GM12878 (cell line): Measurements from ENCODE around the gene POU6F2. TPM values are rescaled to one million over a fixed set of nuclear protein-coding genes. Genes with fewer than 3 reads are reported as not detected.
A peak's percentile ranks its signal among the peaks of the same experiment; 100 is the strongest.

Experiments used
- ATAC-seq: fragments of 200-7000 bp; cut with Tn5 transposase; 3 replicates; pipeline ENCODE4 v1.9.1; 2020; ENCODE audit warnings: mild to moderate bottlenecking, moderate library complexity
- BruUV-seq: library from RNA; stranded (reverse); fragments of 400-500 nt; replicated peaks from 2 replicates; lab custom pipeline; 2021; lab: Mats Ljungman, UMichigan
- CTCF ChIA-PET: fragments of 300-600 bp; sonication (Branson Sonifier 250); formaldehyde crosslinking; extraction: SDS; loops from one replicate; lab custom pipeline; 2021; ENCODE audit warnings: inconsistent platforms; lab: Yijun Ruan, JAX
- POLR2A ChIA-PET: fragments of 350-600 bp; formaldehyde crosslinking; extraction: SDS; loops from one replicate; lab custom pipeline; 2021; ENCODE audit warnings: inconsistent platforms; lab: Charles Lee
- RAD21 ChIA-PET: fragments of 300-600 bp; sonication (Branson Sonifier 250); formaldehyde crosslinking; loops from one replicate; lab custom pipeline; 2023; ENCODE audit warnings: antibody characterized with exemption; ENCODE audit not compliant: unreplicated experiment; lab: Charles Lee
- SMC1A ChIA-PET: fragments of 300-600 bp; sonication (Branson Sonifier 250); formaldehyde crosslinking; loops from one replicate; lab custom pipeline; 2023; ENCODE audit not compliant: unreplicated experiment, uncharacterized antibody; lab: Charles Lee
- DNase-seq: peaks from one replicate; pipeline ENCODE4 v3.0.0-alpha.2; 2011; ENCODE audit warnings: low read depth, low spot score
- FAIRE-seq: peaks from 3 replicates; lab custom pipeline; 2011; peaks lifted over from hg19 to GRCh38; lab: Jason Lieb, UNC
- H2AFZ ChIP-seq: 2 replicates; pipeline ENCODE4 v1.6.0; 2011; ENCODE audit warnings: low read depth, low read length, control low read depth; ENCODE audit not compliant: control insufficient read depth
- H3K27ac ChIP-seq: 2 replicates; pipeline ENCODE4 v1.5.1; 2011; ENCODE audit warnings: control low read depth; ENCODE audit not compliant: control insufficient read depth, insufficient read depth
- H3K27me3 ChIP-seq, 2 experiments: replicated peaks in 1 of 2; 2 replicates each; pipeline versions ENCODE4 v1.6.0 to v1.6.1; 2011; ENCODE audit warnings: low read length in 1 of 2; ENCODE audit not compliant: control insufficient read depth in 2 of 2, insufficient read depth in 2 of 2
- H3K36me3 ChIP-seq, 2 experiments: 2 replicates each; pipeline ENCODE4 v1.5.1; 2011; ENCODE audit warnings: low read length in 1 of 2; ENCODE audit not compliant: control insufficient read depth in 2 of 2, insufficient read depth in 2 of 2
- H3K4me1 ChIP-seq: 2 replicates; pipeline ENCODE4 v1.6.1; 2011; ENCODE audit warnings: mild to moderate bottlenecking, low read length, moderate library complexity, mixed read lengths; ENCODE audit not compliant: control insufficient read depth, insufficient read depth
- H3K4me2 ChIP-seq: 2 replicates; pipeline ENCODE4 v1.6.0; 2011; ENCODE audit warnings: control low read depth; ENCODE audit not compliant: control insufficient read depth, insufficient read depth
- H3K4me3 ChIP-seq: fragments of 200-600 bp; sonication (generic); 2 replicates; pipeline ENCODE4 v1.5.1; 2016
- H3K79me2 ChIP-seq: 2 replicates; pipeline ENCODE4 v1.6.0; 2011; ENCODE audit warnings: low read length; ENCODE audit not compliant: control insufficient read depth, insufficient read depth
- H3K9ac ChIP-seq: 2 replicates; pipeline ENCODE4 v1.8.0; 2011; ENCODE audit warnings: low read length, control low read depth, mixed read lengths; ENCODE audit not compliant: control insufficient read depth, insufficient read depth
- H3K9me3 ChIP-seq: replicated peaks from 3 replicates; pipeline ENCODE4 v1.5.1; 2011; ENCODE audit warnings: mild to moderate bottlenecking, low read length; ENCODE audit not compliant: control insufficient read depth, insufficient read depth
- H4K20me1 ChIP-seq: 2 replicates; pipeline ENCODE4 v1.6.0; 2011; ENCODE audit not compliant: control insufficient read depth, insufficient read depth
- ATF7 ChIP-seq: fragments of 450-650 bp; IDR thresholded peaks from 2 replicates; pipeline ENCODE4 v1.6.1; 2016; ENCODE audit warnings: low read depth, mild to moderate bottlenecking
- BMI1 ChIP-seq: fragments of 450-650 bp; IDR thresholded peaks from 2 replicates; pipeline ENCODE4 v1.6.1; 2016; ENCODE audit warnings: mild to moderate bottlenecking, moderate library complexity, borderline replicate concordance
- YY1 ChIP-seq: IDR thresholded peaks from 2 replicates; pipeline ENCODE4 v1.6.1; 2011; ENCODE audit warnings: low read depth, mild to moderate bottlenecking, low read length
- WGBS: methylation state at CpG from one replicate; pipeline ENCODE4 v1.1.6; 2016; ENCODE audit warnings: low lambda C conversion rate; ENCODE audit not compliant: insufficient replicate concordance, insufficient coverage; ENCODE audit errors: missing lambda C conversion rate; 5-methylcytosine and 5-hydroxymethylcytosine counted together
- in situ Hi-C: fragments of 300-500 bp; cut with MboI; formaldehyde crosslinking; loops from 9 replicates; pipeline ENCODE4 v1.14.3; 2018; ENCODE audit warnings: mixed read lengths
- intact Hi-C: fragments of 100-400 bp; cut with micrococcal nuclease; formaldehyde crosslinking; loops from one replicate; pipeline ENCODE4 v1.14.2; 2022; ENCODE audit not compliant: unreplicated experiment
- polyA plus RNA-seq, 11 experiments: library from polyadenylated mRNA; depleted of rRNA in 4 of 11; unstranded in 6 of 11; stranded (reverse) in 5 of 11; fragments of >200 nt; fragmentation: Nextera tagmentation in 4 of 11; fragmentation: Illumina TruSeq in 1 of 11; extraction: Ambion mirVana in 4 of 11; extraction: Trizol in 1 of 11; gene quantifications; 1 replicate in 1 of 11; 2 replicates in 10 of 11; pipeline versions ENCODE4 v1.2.1 to v1.2.3, GENCODE V29; 2011 to 2016; ENCODE audit warnings: inconsistent platforms in 2 of 11, missing spikeins in 2 of 11, low read depth in 1 of 11
- total RNA-seq, 4 experiments: library from RNA; depleted of rRNA in 3 of 4; stranded (reverse); fragments of >200 nt in 3 of 4; fragmentation: Illumina TruSeq in 1 of 4; extraction: Trizol in 1 of 4; gene quantifications; 2 replicates each; pipeline versions ENCODE4 v1.2.1 to v1.2.3, GENCODE V29; 2013 to 2021
- TF ChIP-seq, protein P1 (sequence below): fragments of 450-650 bp; formaldehyde crosslinking; IDR thresholded peaks from 2 replicates; pipeline ENCODE4 v1.4.0; 2020; ENCODE audit warnings: mild to moderate bottlenecking, moderate library complexity
- TF ChIP-seq, protein P2 (sequence below): IDR thresholded peaks from 2 replicates; pipeline ENCODE4 v1.6.1; 2012; ENCODE audit warnings: mild to moderate bottlenecking, low read depth, low read length
- TF ChIP-seq, protein P3 (sequence below): fragments of 450-650 bp; formaldehyde crosslinking; IDR thresholded peaks from 2 replicates; pipeline ENCODE4 v1.5.0; 2022; ENCODE audit warnings: mild to moderate bottlenecking, missing genetic modification characterization

POU6F2 gene
- total and polyA plus RNA-seq, 10 of the 15 experiments (the other 5 are each of a cell fraction or from before 2014, with no cell fraction given) = 0.10 TPM; not detected in 9

DNA sequence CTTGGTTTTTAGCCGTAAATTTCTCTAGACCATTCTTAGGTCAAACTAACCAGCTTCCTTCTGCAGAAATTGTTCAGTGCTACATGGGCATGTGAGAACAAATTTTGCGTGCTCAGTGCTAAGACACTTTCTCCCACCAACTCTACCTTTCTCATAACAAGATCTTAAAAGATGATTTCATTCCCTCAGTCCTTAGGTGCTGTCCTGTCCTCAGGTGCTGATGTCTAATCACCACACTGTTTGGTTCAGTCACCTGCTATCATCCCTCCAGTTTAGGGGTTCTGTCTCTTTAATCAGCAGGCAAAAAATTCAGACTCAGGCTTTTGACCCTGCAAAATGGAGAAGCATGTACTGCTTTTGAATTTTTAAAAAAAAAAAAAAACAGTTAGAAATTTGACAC is 361.0 kb downstream of the POU6F2 start:
- Histone ChIP-seq H3K9ac (no peak overlapping the region), H3K4me2 (no peak overlapping the region), H4K20me1 (no peaks in the 10 kb centered on the region), H3K4me3 (no peak overlapping the region), H2AFZ (no peak overlapping the region), H3K36me3 (no peaks in the 10 kb centered on the region), H3K27me3 (no peaks in the 10 kb centered on the region), H3K79me2 (no peaks in the 10 kb centered on the region), H3K9me3 (no peaks in the 10 kb centered on the region), H3K4me1 (no peaks in the 10 kb centered on the region), H3K27ac (no peak overlapping the region)
- ChIA-PET POLR2A (no interaction called here), RAD21 (interaction anchor here (0.7 kb wide), 1 partner anchor 64 kb away, joined by 3 read pairs; no protein-coding TSS in a partner anchor), CTCF (no interaction called here), SMC1A (interaction anchor here (0.7 to 1.0 kb wide), 2 partner anchors 23 to 634 kb away, joined by 3 read pairs; no protein-coding TSS in a partner anchor)
- ATAC-seq = peak; percentile 60
- in situ Hi-C loops (no loop called here), intact Hi-C loops (no loop called here)
- 14% methylated on average over 2 of the region's 2 CpGs for WGBS
- FAIRE-seq = no peak
- DNase-seq = no peak
- TF ChIP-seq, protein P1, sequence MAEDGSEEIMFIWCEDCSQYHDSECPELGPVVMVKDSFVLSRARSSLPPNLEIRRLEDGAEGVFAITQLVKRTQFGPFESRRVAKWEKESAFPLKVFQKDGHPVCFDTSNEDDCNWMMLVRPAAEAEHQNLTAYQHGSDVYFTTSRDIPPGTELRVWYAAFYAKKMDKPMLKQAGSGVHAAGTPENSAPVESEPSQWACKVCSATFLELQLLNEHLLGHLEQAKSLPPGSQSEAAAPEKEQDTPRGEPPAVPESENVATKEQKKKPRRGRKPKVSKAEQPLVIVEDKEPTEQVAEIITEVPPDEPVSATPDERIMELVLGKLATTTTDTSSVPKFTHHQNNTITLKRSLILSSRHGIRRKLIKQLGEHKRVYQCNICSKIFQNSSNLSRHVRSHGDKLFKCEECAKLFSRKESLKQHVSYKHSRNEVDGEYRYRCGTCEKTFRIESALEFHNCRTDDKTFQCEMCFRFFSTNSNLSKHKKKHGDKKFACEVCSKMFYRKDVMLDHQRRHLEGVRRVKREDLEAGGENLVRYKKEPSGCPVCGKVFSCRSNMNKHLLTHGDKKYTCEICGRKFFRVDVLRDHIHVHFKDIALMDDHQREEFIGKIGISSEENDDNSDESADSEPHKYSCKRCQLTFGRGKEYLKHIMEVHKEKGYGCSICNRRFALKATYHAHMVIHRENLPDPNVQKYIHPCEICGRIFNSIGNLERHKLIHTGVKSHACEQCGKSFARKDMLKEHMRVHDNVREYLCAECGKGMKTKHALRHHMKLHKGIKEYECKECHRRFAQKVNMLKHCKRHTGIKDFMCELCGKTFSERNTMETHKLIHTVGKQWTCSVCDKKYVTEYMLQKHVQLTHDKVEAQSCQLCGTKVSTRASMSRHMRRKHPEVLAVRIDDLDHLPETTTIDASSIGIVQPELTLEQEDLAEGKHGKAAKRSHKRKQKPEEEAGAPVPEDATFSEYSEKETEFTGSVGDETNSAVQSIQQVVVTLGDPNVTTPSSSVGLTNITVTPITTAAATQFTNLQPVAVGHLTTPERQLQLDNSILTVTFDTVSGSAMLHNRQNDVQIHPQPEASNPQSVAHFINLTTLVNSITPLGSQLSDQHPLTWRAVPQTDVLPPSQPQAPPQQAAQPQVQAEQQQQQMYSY = no peak
- peak; percentile 46 for TF ChIP-seq ATF7
- no peak for TF ChIP-seq YY1
- TF ChIP-seq, protein P2, sequence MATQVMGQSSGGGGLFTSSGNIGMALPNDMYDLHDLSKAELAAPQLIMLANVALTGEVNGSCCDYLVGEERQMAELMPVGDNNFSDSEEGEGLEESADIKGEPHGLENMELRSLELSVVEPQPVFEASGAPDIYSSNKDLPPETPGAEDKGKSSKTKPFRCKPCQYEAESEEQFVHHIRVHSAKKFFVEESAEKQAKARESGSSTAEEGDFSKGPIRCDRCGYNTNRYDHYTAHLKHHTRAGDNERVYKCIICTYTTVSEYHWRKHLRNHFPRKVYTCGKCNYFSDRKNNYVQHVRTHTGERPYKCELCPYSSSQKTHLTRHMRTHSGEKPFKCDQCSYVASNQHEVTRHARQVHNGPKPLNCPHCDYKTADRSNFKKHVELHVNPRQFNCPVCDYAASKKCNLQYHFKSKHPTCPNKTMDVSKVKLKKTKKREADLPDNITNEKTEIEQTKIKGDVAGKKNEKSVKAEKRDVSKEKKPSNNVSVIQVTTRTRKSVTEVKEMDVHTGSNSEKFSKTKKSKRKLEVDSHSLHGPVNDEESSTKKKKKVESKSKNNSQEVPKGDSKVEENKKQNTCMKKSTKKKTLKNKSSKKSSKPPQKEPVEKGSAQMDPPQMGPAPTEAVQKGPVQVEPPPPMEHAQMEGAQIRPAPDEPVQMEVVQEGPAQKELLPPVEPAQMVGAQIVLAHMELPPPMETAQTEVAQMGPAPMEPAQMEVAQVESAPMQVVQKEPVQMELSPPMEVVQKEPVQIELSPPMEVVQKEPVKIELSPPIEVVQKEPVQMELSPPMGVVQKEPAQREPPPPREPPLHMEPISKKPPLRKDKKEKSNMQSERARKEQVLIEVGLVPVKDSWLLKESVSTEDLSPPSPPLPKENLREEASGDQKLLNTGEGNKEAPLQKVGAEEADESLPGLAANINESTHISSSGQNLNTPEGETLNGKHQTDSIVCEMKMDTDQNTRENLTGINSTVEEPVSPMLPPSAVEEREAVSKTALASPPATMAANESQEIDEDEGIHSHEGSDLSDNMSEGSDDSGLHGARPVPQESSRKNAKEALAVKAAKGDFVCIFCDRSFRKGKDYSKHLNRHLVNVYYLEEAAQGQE = peak; percentile 84
- no peak for TF ChIP-seq BMI1
- TF ChIP-seq, protein P3, sequence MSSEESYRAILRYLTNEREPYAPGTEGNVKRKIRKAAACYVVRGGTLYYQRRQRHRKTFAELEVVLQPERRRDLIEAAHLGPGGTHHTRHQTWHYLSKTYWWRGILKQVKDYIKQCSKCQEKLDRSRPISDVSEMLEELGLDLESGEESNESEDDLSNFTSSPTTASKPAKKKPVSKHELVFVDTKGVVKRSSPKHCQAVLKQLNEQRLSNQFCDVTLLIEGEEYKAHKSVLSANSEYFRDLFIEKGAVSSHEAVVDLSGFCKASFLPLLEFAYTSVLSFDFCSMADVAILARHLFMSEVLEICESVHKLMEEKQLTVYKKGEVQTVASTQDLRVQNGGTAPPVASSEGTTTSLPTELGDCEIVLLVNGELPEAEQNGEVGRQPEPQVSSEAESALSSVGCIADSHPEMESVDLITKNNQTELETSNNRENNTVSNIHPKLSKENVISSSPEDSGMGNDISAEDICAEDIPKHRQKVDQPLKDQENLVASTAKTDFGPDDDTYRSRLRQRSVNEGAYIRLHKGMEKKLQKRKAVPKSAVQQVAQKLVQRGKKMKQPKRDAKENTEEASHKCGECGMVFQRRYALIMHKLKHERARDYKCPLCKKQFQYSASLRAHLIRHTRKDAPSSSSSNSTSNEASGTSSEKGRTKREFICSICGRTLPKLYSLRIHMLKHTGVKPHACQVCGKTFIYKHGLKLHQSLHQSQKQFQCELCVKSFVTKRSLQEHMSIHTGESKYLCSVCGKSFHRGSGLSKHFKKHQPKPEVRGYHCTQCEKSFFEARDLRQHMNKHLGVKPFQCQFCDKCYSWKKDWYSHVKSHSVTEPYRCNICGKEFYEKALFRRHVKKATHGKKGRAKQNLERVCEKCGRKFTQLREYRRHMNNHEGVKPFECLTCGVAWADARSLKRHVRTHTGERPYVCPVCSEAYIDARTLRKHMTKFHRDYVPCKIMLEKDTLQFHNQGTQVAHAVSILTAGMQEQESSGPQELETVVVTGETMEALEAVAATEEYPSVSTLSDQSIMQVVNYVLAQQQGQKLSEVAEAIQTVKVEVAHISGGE = no peak
- BruUV-seq = no TSS peak
